Measurements from ENCODE around the gene TFPI2.

- TF ChIP-seq POLR2A (IDR thresholded peaks at IDR 0.05) (no peak), POLR2AphosphoS5 (IDR thresholded peaks at IDR 0.05) (no peak)
Observed at GRCh38 chr7:93897680-93898079, 7.1 kb upstream of the TFPI2 start.

Data from stomach (tissue), 4 donors.